H9 (cell line): Measurements from ENCODE around the gene EPS8L3. TPM values are rescaled to one million over a fixed set of nuclear protein-coding genes. Genes with fewer than 3 reads are reported as not detected.
"Not testable (repeated sequence)": the region's sequence is repeated elsewhere in the genome, so short reads cannot be mapped to it uniquely, and the experiment has no call there.

Source experiments
- DNase-seq: peaks from one replicate; pipeline ENCODE4 v3.0.0-alpha.2; 2017
- H2AFZ ChIP-seq: one replicate; pipeline ENCODE4 v1.6.1; 2013; ENCODE audit warnings: mild to moderate bottlenecking, low read length, control low read depth, moderate library complexity
- H2AK5ac ChIP-seq: 2 replicates; pipeline ENCODE4 v1.6.1; 2013; ENCODE audit warnings: low read length, control low read depth, mixed read lengths; ENCODE audit not compliant: insufficient read length
- H2BK120ac ChIP-seq: one replicate; pipeline ENCODE4 v1.6.1; 2013; ENCODE audit warnings: low read depth, mild to moderate bottlenecking, low read length, control low read depth, inconsistent platforms; ENCODE audit not compliant: poor library complexity, severe bottlenecking
- H2BK12ac ChIP-seq: 2 replicates; pipeline ENCODE4 v1.6.1; 2013; ENCODE audit warnings: low read length, control low read depth, mixed read lengths, low read depth; ENCODE audit not compliant: insufficient read length
- H2BK15ac ChIP-seq: 2 replicates; pipeline ENCODE4 v1.6.1; 2013; ENCODE audit warnings: low read depth, low read length, control low read depth
- H2BK20ac ChIP-seq: one replicate; pipeline ENCODE4 v1.6.1; 2013; ENCODE audit warnings: low read depth, mild to moderate bottlenecking, low read length, control low read depth, inconsistent platforms; ENCODE audit not compliant: poor library complexity, severe bottlenecking
- H2BK5ac ChIP-seq: 2 replicates; pipeline ENCODE4 v1.6.1; 2013; ENCODE audit warnings: low read length, control low read depth, mixed read lengths; ENCODE audit not compliant: insufficient read length
- H3K14ac ChIP-seq: 2 replicates; pipeline ENCODE4 v1.6.1; 2013; ENCODE audit warnings: low read length, control low read depth; ENCODE audit not compliant: insufficient read depth
- H3K18ac ChIP-seq: 2 replicates; pipeline ENCODE4 v1.6.1; 2013; ENCODE audit warnings: low read depth, mild to moderate bottlenecking, mixed read lengths, low read length, control low read depth; ENCODE audit not compliant: insufficient read length
- H3K23ac ChIP-seq: 2 replicates; pipeline ENCODE4 v1.6.1; 2013; ENCODE audit warnings: low read length, control low read depth, mixed read lengths, low read depth; ENCODE audit not compliant: insufficient read length
- H3K23me2 ChIP-seq: 2 replicates; pipeline ENCODE4 v1.6.1; 2013; ENCODE audit warnings: low read depth, mild to moderate bottlenecking, mixed read lengths, low read length, control low read depth; ENCODE audit not compliant: insufficient read length, poor library complexity, severe bottlenecking
- H3K27ac ChIP-seq: 2 replicates; pipeline ENCODE4 v1.5.1; 2013; ENCODE audit warnings: low read length, control low read depth, mixed read lengths, low read depth; ENCODE audit not compliant: insufficient read length
- H3K27me3 ChIP-seq: 2 replicates; pipeline ENCODE4 v1.6.1; 2013; ENCODE audit warnings: low read length, control low read depth, inconsistent platforms; ENCODE audit not compliant: insufficient read depth
- H3K4ac ChIP-seq: 2 replicates; pipeline ENCODE4 v1.6.1; 2013; ENCODE audit warnings: low read depth, mild to moderate bottlenecking, control low read depth, inconsistent platforms, low read length, moderate library complexity
- H3K4me1 ChIP-seq: 2 replicates; pipeline ENCODE4 v1.6.1; 2013; ENCODE audit warnings: low read length, control low read depth, inconsistent platforms; ENCODE audit not compliant: insufficient read depth
- H3K4me2 ChIP-seq: 2 replicates; pipeline ENCODE4 v1.6.1; 2013; ENCODE audit warnings: low read length, control low read depth, mixed read lengths; ENCODE audit not compliant: insufficient read length, insufficient read depth
- H3K56ac ChIP-seq: 2 replicates; pipeline ENCODE4 v1.6.1; 2013; ENCODE audit warnings: low read depth, mild to moderate bottlenecking, mixed read lengths, low read length, control low read depth; ENCODE audit not compliant: insufficient read length
- H3K79me1 ChIP-seq: 2 replicates; pipeline ENCODE4 v1.6.1; 2013; ENCODE audit warnings: low read depth, mild to moderate bottlenecking, moderate library complexity, low read length, control low read depth, inconsistent platforms; ENCODE audit not compliant: insufficient read depth, poor library complexity, severe bottlenecking
- H3K79me2 ChIP-seq: 2 replicates; pipeline ENCODE4 v1.6.1; 2013; ENCODE audit warnings: low read length, control low read depth, inconsistent platforms; ENCODE audit not compliant: insufficient read depth
- H3K9ac ChIP-seq: 2 replicates; pipeline ENCODE4 v1.6.1; 2013; ENCODE audit warnings: low read length, control low read depth, mixed read lengths; ENCODE audit not compliant: insufficient read length; ENCODE audit errors: extremely low read depth
- H3K9me3 ChIP-seq: one replicate; pipeline ENCODE4 v1.6.1; 2013; ENCODE audit warnings: low read depth, low read length, inconsistent platforms; ENCODE audit not compliant: control insufficient read depth
- H3T11ph ChIP-seq: one replicate; pipeline ENCODE4 v1.6.1; 2013; ENCODE audit warnings: mild to moderate bottlenecking, low read length, control low read depth, inconsistent platforms
- H4K20me1 ChIP-seq: one replicate; pipeline ENCODE4 v1.6.1; 2013; ENCODE audit not compliant: control insufficient read depth, insufficient read length, insufficient read depth
- H4K5ac ChIP-seq: 2 replicates; pipeline ENCODE4 v1.6.1; 2013; ENCODE audit warnings: low read depth, mild to moderate bottlenecking, mixed read lengths, low read length, control low read depth; ENCODE audit not compliant: insufficient read length
- H4K8ac ChIP-seq: replicated peaks from 2 replicates; pipeline ENCODE4 v1.6.1; 2013; ENCODE audit warnings: low read length, control low read depth, mixed read lengths, low read depth; ENCODE audit not compliant: insufficient read length
- H4K91ac ChIP-seq: 2 replicates; pipeline ENCODE4 v1.6.1; 2013; ENCODE audit warnings: low read depth, mild to moderate bottlenecking, moderate library complexity, mixed read lengths, low read length, control low read depth; ENCODE audit not compliant: insufficient read length
- H3K27ac Mint-ChIP-seq, 3 experiments: 2 replicates in 2 of 3; 3 replicates in 1 of 3; pipeline ENCODE4 v1.8.0; 2020 to 2021; ENCODE audit warnings: mixed read lengths in 3 of 3, mild to moderate bottlenecking in 1 of 3, moderate library complexity in 1 of 3
- H3K27me3 Mint-ChIP-seq: 2 replicates; pipeline ENCODE4 v1.8.0; 2021; ENCODE audit warnings: low read depth, mild to moderate bottlenecking, moderate library complexity, mixed read lengths
- H3K36me3 Mint-ChIP-seq, 3 experiments: 2 replicates in 2 of 3; 3 replicates in 1 of 3; pipeline ENCODE4 v1.8.0; 2020 to 2021; ENCODE audit warnings: low read depth in 3 of 3, mixed read lengths in 3 of 3; ENCODE audit not compliant: insufficient read depth in 1 of 3
- H3K4me1 Mint-ChIP-seq, 2 experiments: 2 replicates each; pipeline ENCODE4 v1.8.0; 2020; ENCODE audit warnings: mixed read lengths in 2 of 2
- H3K4me3 Mint-ChIP-seq, 2 experiments: 2 replicates in 1 of 2; 3 replicates in 1 of 2; pipeline ENCODE4 v1.8.0; 2020 to 2021; ENCODE audit warnings: mild to moderate bottlenecking in 2 of 2, mixed read lengths in 2 of 2, moderate library complexity in 1 of 2
- H3K9me3 Mint-ChIP-seq, 2 experiments: 2 replicates in 1 of 2; 3 replicates in 1 of 2; pipeline ENCODE4 v1.8.0; 2020; ENCODE audit warnings: mild to moderate bottlenecking in 2 of 2, mixed read lengths in 2 of 2, moderate library complexity in 1 of 2
- WGBS: extraction: QIAGEN DNeasy Blood & Tissue Kit; methylation state at CpG from one replicate; pipeline ENCODE4 v1.1.7; 2013; ENCODE audit warnings: missing lambda C conversion rate, low lambda C conversion rate, mixed read lengths; ENCODE audit not compliant: insufficient read length; ENCODE audit errors: extremely low coverage; 5-methylcytosine and 5-hydroxymethylcytosine counted together
- total RNA-seq: library from RNA; stranded (reverse); gene quantifications from 2 replicates; pipeline ENCODE4 v1.2.1, GENCODE V29; 2021
- TF ChIP-seq, protein P1 (sequence below): fragments of 200-600 bp; sonication (generic); conservative IDR thresholded peaks from 3 replicates; pipeline ENCODE4 v1.8.0; 2021; ENCODE audit warnings: antibody characterized with exemption, mild to moderate bottlenecking

EPS8L3 gene
- total RNA-seq, 1 experiment from 2014 or later, result not detected

DNA sequence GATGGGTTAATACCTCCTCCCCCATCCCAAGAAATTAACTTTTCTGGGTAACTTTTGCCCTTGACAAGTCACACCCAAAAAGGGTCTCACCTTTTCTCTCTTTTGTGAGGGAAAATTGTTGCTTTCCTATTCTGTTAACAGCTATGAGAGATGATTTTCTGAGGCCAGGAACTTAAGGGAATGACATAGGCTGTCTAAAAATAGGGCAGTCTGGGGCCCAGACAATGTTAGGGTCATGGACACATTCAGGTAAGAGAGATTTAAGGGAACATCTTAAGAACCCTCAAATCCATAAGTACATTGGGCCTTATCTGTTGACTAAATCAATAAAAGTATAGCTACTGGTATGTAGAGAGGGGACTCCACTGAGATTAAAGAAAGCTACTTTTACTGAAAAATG lies 14.5 kb downstream of the EPS8L3 start:
- Histone ChIP-seq H2BK5ac (no peak overlapping the region), H3K4ac (no peak overlapping the region), H3K23ac (no peak overlapping the region), H3K23me2 (no peaks in the 10 kb centered on the region), H3K79me1 (no peaks in the 10 kb centered on the region), H2BK120ac (no peak overlapping the region), H3K4me2 (no peak overlapping the region), H3K27ac (no peak overlapping the region), H2BK15ac (no peak overlapping the region), H4K20me1 (no peaks in the 10 kb centered on the region), H2BK12ac (no peak overlapping the region), H3K27me3 (no peaks in the 10 kb centered on the region), H4K5ac (no peak overlapping the region), H2BK20ac (no peak overlapping the region), H3K9ac (no peak overlapping the region), H3K14ac (no peak overlapping the region), H3K18ac (no peak overlapping the region), H3K4me1 (no peaks in the 10 kb centered on the region), H4K8ac (no peak overlapping the region), H3K9me3 (no peaks in the 10 kb centered on the region), H2AK5ac (no peak overlapping the region), H3K56ac (no peak overlapping the region), H3K79me2 (no peaks in the 10 kb centered on the region), H4K91ac (no peak overlapping the region), H3T11ph (no peak overlapping the region), H2AFZ (no peak overlapping the region)
- Mint-ChIP-seq H3K27ac (no peak overlapping the region), H3K27me3 (peaks cover 50% of the 10 kb centered on the region), H3K4me1 (no peaks in the 10 kb centered on the region), H3K36me3 (peaks cover 3 to 6% (median 4%) of the 10 kb centered on the region in 3 experiments; a peak in 5 of 7 replicates), H3K4me3 (no peak overlapping the region), H3K9me3 (peaks cover 18 to 26% of the 10 kb centered on the region in 2 experiments)
- TF ChIP-seq, protein P1, sequence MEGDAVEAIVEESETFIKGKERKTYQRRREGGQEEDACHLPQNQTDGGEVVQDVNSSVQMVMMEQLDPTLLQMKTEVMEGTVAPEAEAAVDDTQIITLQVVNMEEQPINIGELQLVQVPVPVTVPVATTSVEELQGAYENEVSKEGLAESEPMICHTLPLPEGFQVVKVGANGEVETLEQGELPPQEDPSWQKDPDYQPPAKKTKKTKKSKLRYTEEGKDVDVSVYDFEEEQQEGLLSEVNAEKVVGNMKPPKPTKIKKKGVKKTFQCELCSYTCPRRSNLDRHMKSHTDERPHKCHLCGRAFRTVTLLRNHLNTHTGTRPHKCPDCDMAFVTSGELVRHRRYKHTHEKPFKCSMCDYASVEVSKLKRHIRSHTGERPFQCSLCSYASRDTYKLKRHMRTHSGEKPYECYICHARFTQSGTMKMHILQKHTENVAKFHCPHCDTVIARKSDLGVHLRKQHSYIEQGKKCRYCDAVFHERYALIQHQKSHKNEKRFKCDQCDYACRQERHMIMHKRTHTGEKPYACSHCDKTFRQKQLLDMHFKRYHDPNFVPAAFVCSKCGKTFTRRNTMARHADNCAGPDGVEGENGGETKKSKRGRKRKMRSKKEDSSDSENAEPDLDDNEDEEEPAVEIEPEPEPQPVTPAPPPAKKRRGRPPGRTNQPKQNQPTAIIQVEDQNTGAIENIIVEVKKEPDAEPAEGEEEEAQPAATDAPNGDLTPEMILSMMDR, result no peak
- DNase-seq, result no peak

DNA sequence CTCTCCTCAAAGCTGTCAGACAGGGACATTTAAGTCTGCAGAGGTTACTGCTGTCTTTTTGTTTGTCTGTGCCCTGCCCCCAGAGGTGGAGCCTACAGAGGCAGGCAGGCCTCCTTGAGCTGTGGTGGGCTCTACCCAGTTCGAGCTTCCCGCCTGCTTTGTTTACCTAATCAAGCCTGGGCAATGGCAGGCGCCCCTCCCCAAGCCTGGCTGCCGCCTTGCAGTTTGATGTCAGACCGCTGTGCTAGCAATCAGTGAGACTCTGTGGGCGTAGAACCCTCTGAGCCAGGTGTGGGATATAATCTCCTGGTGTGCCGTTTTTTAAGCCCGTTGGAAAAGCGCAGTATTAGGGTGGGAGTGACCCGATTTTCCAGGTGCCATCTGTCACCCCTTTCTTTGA lies 15.4 kb downstream of the EPS8L3 start:
- not testable (repeated sequence) for H2BK20ac ChIP-seq, H4K91ac ChIP-seq, H3K9ac ChIP-seq, H3K79me2 ChIP-seq, H3K4me1 Mint-ChIP-seq, H3K23ac ChIP-seq, H2BK5ac ChIP-seq, H3K27me3 ChIP-seq, H3K4me1 ChIP-seq, H2BK120ac ChIP-seq, H2BK12ac ChIP-seq, H3K18ac ChIP-seq, H4K5ac ChIP-seq, H3K36me3 Mint-ChIP-seq, H3T11ph ChIP-seq, H2BK15ac ChIP-seq, H3K27ac ChIP-seq, H2AFZ ChIP-seq, H2AK5ac ChIP-seq, H3K4ac ChIP-seq, H3K27ac Mint-ChIP-seq, H4K20me1 ChIP-seq, H3K14ac ChIP-seq, H3K56ac ChIP-seq, H3K9me3 ChIP-seq, H3K4me3 Mint-ChIP-seq, DNase-seq, H3K23me2 ChIP-seq, H3K79me1 ChIP-seq, H4K8ac ChIP-seq, H3K4me2 ChIP-seq
- WGBS, result no CpG with 5 or more reads among the region's 10 CpGs
- H3K9me3 Mint-ChIP-seq, result peaks cover 18 to 26% of the 10 kb centered on the region in 2 experiments
- H3K27me3 Mint-ChIP-seq, result peaks cover 50% of the 10 kb centered on the region
